Activated CD8-positive, alpha-beta memory T cell treated with anti-CD3 and anti-CD28 coated beads for 1 hour (primary cell): ENCODE data around the gene AP2A1.
"Not testable (repeated sequence)": the region's sequence is repeated elsewhere in the genome, so short reads cannot be mapped to it uniquely, and the experiment has no call there.

Experiments used
- DNase-seq, 2 donors: peaks; one replicate each; pipeline ENCODE4 v3.0.0-alpha.2; 2020; ENCODE audit warnings: low read depth in 1 of 2; ENCODE audit errors: extremely low read depth in 1 of 2

The AP2A1 gene

GRCh38 chr19:49811328-49811727 is 44.5 kb downstream of the AP2A1 start:
- DNase-seq, result no peak

DNA sequence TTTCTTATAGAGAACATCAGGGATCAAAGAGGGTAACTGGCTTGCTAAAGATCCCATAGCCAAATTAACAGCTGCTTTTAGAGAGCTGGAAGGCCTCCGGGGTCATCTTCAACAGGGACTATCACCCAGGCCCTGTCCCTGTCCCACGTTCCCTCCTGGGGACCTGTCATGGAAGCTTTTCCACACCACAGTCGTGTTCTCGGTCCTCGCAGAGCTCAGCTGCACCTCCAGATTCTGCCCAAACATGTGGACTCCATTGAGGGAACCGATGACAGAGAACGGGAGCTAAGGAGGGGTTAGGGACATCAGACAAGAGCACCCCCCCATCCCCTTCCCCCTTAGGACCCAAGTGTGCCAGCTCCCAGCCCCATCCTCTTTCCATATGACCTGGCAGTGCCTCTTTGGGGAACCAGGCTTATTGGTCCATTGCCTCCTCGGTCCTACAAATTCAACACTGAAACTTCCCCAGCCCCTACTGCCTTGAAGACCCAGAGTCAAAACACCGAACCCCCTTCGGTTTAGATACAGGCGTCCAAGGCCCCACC is 45.7 kb downstream of the AP2A1 start:
- no peak for DNase-seq

- peak; percentile 77 to 89 for DNase-seq
These were observed 46.4 kb downstream of the AP2A1 start, which contains the start of gene FUZ for GRCh38 chr19:49812997-49813861. TSS of gene FUZ (minus strand) at chr19:49813292. CDS start at chr19:49813106, 186 bp downstream.

DNA sequence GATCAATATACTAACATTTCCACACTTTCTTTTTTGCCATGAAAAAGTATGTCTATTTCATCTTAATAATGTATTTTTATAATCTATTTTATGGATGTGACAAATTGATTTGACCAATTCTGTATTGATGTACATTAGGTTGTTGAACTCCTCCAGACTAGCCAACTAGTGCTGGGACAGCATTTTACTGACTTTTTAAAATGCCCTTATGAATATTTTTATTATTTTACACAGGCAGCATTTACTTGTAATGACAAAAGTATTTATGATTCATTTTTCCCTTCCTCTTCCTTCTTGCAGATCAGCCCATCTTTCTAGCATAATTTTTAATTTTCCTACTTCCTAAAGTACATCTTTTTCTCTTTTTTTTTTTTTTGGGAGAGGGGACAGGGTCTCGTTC is 47.2 kb downstream of the AP2A1 start:
- no peak for DNase-seq

DNA sequence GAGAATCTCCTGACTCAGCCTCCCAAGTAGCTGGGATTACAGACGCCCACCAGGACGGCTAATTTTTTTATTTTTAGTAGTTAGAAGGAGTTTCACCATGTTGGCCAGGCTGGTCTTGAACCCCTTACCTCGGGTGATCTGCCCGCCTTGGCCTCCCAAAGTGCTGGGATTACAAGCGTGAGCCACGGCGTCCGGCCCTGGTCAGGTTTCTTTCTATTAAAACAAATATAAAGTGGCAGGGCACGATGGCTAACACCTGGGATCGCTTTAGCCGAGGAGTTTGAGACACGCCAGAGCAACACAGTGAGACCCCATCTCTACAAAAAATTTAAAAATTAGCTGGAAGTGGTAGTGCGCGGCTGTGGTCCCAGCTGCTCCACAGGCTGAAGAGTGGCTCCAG is 49.8 kb downstream of the AP2A1 start:
- DNase-seq, result no peak

GRCh38 chr19:49817964-49818648 is 51.3 kb downstream of the AP2A1 start, which contains the start of gene MED25:
TSS of gene MED25 (plus strand) at chr19:49818289. CDS start at chr19:49818342, 53 bp downstream.
- peak; percentile 77 to 78 for DNase-seq

GRCh38 chr19:49818649-49819370 is 52.0 kb downstream of the AP2A1 start:
- DNase-seq, result no peak

- DNase-seq, result not testable (repeated sequence)
These were observed 52.8 kb downstream of the AP2A1 start for GRCh38 chr19:49819452-49820115.

- no peak for DNase-seq
These were observed 53.3 kb downstream of the AP2A1 start for GRCh38 chr19:49820125-49820524.

GRCh38 chr19:49823472-49823871 is 56.7 kb downstream of the AP2A1 start:
- DNase-seq, result no peak

- no peak for DNase-seq
These were observed 57.9 kb downstream of the AP2A1 start for GRCh38 chr19:49824662-49825061.

- no peak for DNase-seq
These were observed 60.2 kb downstream of the AP2A1 start for GRCh38 chr19:49827034-49827433.

- DNase-seq, result no peak
These were observed 62.4 kb downstream of the AP2A1 start for GRCh38 chr19:49829200-49829599.

DNA sequence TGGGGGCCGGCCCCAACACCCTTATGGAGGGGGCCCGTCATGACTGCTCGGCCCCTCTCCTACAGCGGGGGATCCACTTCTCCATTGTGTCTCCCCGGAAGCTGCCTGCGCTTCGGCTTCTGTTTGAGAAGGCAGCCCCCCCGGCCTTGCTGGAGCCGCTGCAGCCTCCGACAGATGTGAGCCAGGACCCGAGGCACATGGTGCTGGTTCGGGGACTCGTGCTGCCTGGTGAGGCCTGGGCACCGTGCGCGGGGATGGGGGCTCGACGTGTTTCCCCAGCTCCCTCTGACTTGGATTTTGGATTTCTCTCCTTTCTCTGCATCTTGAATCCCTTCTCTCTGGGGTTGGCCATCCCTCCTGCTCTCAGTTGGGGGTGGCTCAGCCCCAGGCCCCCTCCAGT is 62.9 kb downstream of the AP2A1 start:
- DNase-seq, result no peak

GRCh38 chr19:49830766-49831165 is 64.0 kb downstream of the AP2A1 start:
- DNase-seq, result no peak

GRCh38 chr19:49831592-49831991 is 64.8 kb downstream of the AP2A1 start:
- DNase-seq, result no peak

DNA sequence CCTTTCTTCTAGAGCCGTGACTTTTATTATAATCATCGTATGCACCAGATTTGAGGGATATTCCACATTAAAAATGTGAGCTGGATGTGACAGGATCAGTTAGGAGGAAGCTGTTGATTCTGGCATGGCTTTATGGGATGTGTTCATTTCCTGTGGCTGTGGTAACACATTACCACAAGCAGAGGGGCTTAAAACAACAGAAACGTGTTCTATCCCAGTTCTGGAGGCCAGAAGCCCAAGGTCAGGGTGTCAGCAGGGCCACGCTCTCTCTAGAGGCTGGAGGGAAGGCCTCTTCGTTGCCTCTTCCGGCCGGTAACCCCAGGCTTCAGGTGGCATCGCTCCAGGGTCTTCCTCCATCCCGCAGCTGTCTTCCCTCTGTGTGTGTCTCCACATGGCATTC is 65.8 kb downstream of the AP2A1 start:
- no peak for DNase-seq

GRCh38 chr19:49833599-49833998 is 66.8 kb downstream of the AP2A1 start:
- no peak for DNase-seq

- no peak for DNase-seq
These were observed 68.8 kb downstream of the AP2A1 start for GRCh38 chr19:49835562-49835961.

- no peak for DNase-seq
These were observed 69.6 kb downstream of the AP2A1 start for GRCh38 chr19:49836176-49837008.
